OCI-LY7 (cell line): Measurements from ENCODE around the gene CALD1.

Experiments used
- EZH2phosphoT487 ChIP-seq: fragments of 200-600 bp; sonication (generic); IDR thresholded peaks from 2 replicates; pipeline ENCODE4 v1.6.1; 2018; ENCODE audit warnings: low read depth, borderline replicate concordance, mild to moderate bottlenecking, mixed run types, antibody characterized with exemption, low read length, moderate library complexity, mixed read lengths
- TF ChIP-seq, protein P1 (sequence below): fragments of 200-600 bp; sonication (generic); conservative IDR thresholded peaks from 2 replicates; pipeline ENCODE4 v1.5.1; 2014; ENCODE audit warnings: mild to moderate bottlenecking, antibody characterized with exemption, low read length, moderate library complexity, mixed read lengths

DNA sequence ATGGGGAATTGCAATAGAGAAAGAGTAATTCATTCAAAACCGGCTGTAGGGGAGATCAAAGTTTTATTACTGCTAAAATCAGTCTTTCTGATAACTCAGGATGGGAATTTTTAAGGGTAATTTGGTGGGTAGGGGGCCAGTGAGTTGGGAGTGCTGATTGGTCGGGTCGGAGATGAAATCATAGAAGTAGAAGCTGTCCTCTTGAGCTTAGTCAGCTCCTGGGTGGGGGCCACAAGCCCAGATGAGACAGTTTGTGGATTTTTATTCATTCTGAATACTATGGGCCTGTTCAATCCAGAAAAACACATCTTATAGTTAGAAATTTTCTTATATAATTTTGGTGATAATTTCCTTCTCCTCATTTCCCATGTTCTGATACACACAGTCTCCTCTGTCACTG, 25.4 kb downstream of the CALD1 start:
- TF ChIP-seq, protein P1, sequence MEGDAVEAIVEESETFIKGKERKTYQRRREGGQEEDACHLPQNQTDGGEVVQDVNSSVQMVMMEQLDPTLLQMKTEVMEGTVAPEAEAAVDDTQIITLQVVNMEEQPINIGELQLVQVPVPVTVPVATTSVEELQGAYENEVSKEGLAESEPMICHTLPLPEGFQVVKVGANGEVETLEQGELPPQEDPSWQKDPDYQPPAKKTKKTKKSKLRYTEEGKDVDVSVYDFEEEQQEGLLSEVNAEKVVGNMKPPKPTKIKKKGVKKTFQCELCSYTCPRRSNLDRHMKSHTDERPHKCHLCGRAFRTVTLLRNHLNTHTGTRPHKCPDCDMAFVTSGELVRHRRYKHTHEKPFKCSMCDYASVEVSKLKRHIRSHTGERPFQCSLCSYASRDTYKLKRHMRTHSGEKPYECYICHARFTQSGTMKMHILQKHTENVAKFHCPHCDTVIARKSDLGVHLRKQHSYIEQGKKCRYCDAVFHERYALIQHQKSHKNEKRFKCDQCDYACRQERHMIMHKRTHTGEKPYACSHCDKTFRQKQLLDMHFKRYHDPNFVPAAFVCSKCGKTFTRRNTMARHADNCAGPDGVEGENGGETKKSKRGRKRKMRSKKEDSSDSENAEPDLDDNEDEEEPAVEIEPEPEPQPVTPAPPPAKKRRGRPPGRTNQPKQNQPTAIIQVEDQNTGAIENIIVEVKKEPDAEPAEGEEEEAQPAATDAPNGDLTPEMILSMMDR: no peak
- TF ChIP-seq EZH2phosphoT487: no peak
